Hepatocyte (in vitro differentiated cells): ENCODE results near the gene AXDND1.
"Not testable (repeated sequence)": the region's sequence is repeated elsewhere in the genome, so short reads cannot be mapped to it uniquely, and the experiment has no call there.

Source experiments
- EZH2 ChIP-seq: fragments of 200-600 bp; sonication (generic); IDR thresholded peaks from 2 replicates; pipeline ENCODE4 v1.6.1; 2016; ENCODE audit warnings: antibody characterized with exemption, mild to moderate bottlenecking, borderline replicate concordance
- TF ChIP-seq, protein P1 (sequence below): fragments of 200-600 bp; sonication (generic); IDR thresholded peaks from 2 replicates; pipeline ENCODE4 v1.5.1; 2016; ENCODE audit warnings: antibody characterized with exemption, mild to moderate bottlenecking; ENCODE audit not compliant: poor library complexity

DNA sequence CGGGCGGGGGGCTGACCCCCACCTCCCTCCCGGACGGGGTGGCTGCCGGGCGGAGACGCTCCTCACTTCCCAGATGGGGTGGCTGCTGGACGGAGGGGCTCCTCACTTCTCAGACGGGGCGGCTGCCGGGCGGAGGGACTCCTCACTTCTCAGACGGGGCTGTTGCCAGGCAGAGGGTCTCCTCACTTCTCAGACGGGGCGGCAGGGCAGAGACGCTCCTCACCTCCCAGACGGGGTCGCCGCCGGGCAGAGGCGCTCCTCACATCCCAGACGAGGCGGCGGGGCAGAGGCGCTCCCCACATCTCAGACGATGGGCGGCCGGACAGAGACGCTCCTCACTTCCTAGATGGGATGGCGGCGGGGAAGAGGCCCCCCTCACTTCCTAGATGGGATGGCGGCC lies 52.9 kb downstream of the AXDND1 start:
- TF ChIP-seq, protein P1, sequence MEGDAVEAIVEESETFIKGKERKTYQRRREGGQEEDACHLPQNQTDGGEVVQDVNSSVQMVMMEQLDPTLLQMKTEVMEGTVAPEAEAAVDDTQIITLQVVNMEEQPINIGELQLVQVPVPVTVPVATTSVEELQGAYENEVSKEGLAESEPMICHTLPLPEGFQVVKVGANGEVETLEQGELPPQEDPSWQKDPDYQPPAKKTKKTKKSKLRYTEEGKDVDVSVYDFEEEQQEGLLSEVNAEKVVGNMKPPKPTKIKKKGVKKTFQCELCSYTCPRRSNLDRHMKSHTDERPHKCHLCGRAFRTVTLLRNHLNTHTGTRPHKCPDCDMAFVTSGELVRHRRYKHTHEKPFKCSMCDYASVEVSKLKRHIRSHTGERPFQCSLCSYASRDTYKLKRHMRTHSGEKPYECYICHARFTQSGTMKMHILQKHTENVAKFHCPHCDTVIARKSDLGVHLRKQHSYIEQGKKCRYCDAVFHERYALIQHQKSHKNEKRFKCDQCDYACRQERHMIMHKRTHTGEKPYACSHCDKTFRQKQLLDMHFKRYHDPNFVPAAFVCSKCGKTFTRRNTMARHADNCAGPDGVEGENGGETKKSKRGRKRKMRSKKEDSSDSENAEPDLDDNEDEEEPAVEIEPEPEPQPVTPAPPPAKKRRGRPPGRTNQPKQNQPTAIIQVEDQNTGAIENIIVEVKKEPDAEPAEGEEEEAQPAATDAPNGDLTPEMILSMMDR, result not testable (repeated sequence)
- not testable (repeated sequence) for TF ChIP-seq EZH2
